A549 treated with RU486 at 1 μM for 4 hours (cell line): ENCODE results near the gene SKOR1. TPM values are rescaled to one million over a fixed set of nuclear protein-coding genes. Genes with fewer than 3 reads are reported as not detected.

Experiments used
- total RNA-seq: library from RNA; stranded (reverse); fragments of 200-300 nt; extraction: Qiagen RNA extraction; gene quantifications from 5 replicates; pipeline ENCODE4 v1.2.3, GENCODE V29; 2022; ENCODE audit warnings: low read depth

Gene SKOR1, protein sequence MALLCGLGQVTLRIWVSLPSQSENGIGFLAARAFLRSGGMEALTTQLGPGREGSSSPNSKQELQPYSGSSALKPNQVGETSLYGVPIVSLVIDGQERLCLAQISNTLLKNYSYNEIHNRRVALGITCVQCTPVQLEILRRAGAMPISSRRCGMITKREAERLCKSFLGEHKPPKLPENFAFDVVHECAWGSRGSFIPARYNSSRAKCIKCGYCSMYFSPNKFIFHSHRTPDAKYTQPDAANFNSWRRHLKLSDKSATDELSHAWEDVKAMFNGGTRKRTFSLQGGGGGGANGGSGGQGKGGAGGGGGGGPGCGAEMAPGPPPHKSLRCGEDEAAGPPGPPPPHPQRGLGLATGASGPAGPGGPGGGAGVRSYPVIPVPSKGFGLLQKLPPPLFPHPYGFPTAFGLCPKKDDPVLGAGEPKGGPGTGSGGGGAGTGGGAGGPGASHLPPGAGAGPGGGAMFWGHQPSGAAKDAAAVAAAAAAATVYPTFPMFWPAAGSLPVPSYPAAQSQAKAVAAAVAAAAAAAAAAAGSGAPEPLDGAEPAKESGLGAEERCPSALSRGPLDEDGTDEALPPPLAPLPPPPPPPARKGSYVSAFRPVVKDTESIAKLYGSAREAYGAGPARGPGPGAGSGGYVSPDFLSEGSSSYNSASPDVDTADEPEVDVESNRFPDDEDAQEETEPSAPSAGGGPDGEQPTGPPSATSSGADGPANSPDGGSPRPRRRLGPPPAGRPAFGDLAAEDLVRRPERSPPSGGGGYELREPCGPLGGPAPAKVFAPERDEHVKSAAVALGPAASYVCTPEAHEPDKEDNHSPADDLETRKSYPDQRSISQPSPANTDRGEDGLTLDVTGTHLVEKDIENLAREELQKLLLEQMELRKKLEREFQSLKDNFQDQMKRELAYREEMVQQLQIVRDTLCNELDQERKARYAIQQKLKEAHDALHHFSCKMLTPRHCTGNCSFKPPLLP
- 0.02 to 0.03 TPM in 2 of 5 replicates, not detected in the others for total RNA-seq

GRCh38 chr15:67824976-67825880 lies at the start of gene SKOR1:
Gene SKOR1 (plus strand): TSS chr15:67825509. CDS start chr15:67825603, 94 bp downstream.

GRCh38 chr15:67839929-67840748 lies 14.8 kb downstream of the SKOR1 start, which contains the start of gene RNU6-1:
Gene RNU6-1 (minus strand): TSS chr15:67840045.

Other genes with a start within 250 kb of the SKOR1 start
- gene RNU6-1, start 14.5 kb downstream of the SKOR1 start, total RNA-seq = not detected in 5 replicates
- 14.2 to 21.6 TPM (median 17.0 TPM) in 5 replicates for gene PIAS1, start 228.8 kb downstream of the SKOR1 start, total RNA-seq